Skin of body (tissue), 2 donors: Measurements from ENCODE around the gene LRP8. TPM values are rescaled to one million over a fixed set of nuclear protein-coding genes. Genes with fewer than 3 reads are reported as not detected.

Experiments used
- DNase-seq: peaks from one replicate; lab custom pipeline; 2025; lab: John Stamatoyannopoulos, UW
- total RNA-seq: library from RNA; depleted of rRNA; stranded (reverse); fragments of >200 nt; gene quantifications from one replicate; pipeline ENCODE4 v1.2.3, GENCODE V29; 2014

LRP8 gene
- total RNA-seq, 1 donor from 2014 or later, result 5.1 TPM

DNA sequence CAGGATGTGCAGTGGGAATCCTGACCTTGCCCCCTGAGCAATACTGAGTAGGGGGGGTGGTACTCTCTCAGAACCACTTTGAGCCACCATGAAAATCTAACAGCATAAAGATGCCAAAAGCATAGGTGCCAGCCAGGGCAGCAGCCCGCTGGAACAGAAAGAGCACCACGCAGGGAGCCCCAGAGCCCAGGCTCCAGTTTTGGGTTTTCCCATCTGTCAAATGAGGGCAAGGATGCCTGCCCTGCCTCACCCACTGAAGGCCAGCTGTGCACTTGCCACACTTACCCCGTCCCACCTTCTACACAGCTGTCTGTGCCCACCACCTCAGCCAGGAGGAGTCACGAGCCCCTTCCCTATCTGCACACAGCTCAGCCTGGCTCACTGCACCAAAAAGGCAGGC is 20.8 kb downstream of the LRP8 start:
- no peak for DNase-seq

DNA sequence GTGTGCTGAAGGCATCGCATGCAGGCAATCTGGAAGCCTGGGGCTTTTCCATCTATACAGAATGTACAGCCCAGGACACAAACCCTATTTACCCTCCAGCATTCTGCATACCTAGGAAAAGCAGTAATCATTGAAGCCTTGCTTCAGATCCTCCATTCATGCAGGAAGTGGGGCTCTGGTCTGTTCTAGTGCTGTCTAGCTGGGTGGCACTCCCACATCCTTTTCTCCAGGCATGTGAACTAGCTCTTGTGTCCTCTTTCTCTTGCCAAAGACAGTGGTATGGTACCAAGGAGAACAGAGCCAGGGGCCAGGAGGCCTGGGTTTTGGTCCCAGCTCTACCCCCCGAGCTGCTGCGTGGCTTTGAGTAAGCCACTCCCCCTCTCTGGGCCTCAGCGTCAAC is 21.7 kb downstream of the LRP8 start:
- DNase-seq, result no peak

DNA sequence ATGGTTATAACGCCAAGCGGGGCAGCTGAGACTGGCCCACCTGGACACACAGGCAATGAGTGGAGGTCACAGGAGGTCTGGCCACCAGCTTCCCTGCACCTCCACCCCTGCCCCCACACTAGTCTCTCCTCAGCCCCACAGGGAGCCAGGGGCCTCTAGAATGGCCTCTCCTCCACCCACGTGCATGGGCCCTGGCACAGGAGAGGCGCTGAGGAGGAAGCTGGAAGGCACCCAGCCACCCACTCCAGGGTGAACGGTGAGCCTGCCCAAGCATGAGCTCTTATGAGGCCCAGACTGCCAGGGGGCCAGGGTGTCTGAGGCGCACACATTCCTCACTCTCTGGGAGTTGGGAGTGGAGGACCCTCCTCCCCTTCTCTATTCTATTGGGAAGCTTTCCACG is 22.2 kb downstream of the LRP8 start:
- no peak for DNase-seq

DNA sequence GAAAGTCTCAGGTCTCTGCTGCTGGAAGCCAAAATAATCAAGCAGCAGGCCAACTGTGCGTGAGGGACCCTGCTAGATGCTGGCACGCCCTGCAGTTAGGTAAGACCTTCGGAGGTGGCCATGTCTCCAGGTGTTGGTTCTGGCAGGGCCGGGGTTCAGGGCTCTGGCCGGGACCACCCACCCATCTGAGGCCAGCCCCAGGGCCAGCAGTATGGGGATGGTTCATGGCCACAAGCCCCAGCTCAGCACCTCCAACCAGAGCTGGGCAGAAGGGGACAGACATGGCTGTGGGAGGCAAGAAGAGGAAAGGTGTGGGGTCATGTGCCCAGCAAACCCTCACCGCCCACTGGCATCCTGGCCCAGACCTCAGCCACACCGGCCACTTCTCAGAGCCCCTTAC is 23.3 kb downstream of the LRP8 start:
- no peak for DNase-seq

DNA sequence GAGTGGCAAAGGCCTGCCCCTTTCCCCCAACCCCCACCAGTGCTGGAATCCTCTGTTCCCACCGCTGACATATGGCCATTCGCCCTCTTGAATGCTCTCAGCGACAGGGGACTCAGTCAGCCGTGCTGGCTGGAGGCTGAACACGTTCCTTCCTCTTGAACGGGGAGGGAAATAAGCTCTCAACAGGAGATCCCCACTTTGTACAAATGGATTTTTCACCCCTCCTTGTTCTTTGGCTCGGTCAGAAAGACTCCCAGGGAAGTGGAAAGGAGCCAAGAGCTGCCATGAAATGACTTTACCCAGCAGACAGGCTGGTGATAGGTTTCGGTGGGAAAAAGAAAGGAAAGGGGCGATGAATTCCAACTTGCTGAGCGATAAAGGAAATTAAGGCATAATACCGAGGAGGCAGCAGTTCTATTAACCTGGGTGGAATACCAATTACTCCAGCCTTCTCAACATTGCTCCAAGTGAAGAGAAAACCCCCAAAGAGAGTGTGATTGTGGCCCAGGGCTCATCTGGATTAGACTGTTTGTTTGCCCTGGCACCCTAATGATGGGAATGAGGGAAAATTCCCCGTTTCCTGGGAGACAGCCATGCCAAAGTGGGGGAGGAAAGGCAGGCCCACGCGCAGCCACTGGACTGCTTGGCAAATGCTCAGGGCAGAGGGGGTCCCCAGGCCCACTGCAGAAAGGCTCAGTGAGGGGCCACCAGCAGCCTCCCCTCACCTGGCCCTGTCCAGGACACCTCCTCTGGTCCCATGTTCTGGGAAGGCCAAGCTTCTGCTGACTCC is 23.9 kb downstream of the LRP8 start:
- DNase-seq, result no peak

DNA sequence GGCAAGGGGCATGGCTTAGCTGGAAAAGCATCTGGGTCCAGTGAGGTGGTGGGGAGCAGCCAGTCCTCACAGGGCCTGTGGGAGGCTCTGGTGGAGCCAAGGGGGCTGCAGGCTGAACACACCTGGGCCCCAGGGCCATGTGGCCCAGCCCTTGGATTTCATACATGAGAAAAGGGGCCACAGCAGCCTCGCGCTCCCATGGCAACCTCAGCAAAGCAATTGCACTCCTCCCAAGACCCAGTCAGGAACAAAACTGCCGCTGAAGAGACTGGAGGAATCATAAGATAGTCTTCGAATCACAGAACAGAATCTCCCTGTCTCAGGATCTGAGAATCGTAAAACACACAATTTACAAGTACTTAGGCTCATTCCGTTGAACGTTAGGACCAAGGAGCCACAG is 24.6 kb downstream of the LRP8 start:
- no peak for DNase-seq

DNA sequence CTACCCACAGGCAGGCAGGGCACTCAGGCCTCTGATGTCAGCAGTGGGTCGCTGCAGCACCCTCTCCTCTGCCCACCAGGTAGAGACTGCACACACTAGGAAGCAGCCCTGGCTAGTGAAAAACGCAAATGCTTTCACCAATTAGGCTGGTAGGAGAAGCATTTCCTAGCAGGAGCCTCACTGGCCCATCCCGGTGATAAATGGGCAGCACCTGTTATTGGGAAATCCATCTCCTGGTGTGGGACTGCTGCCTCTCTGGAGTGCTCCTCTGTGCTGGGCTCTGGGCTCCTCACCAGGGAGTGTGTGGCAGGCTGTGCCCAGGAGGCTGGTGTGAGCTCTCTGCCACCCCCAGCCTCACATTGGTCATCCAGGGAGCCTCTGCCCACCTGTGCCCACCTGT is 28.6 kb downstream of the LRP8 start:
- no peak for DNase-seq

DNA sequence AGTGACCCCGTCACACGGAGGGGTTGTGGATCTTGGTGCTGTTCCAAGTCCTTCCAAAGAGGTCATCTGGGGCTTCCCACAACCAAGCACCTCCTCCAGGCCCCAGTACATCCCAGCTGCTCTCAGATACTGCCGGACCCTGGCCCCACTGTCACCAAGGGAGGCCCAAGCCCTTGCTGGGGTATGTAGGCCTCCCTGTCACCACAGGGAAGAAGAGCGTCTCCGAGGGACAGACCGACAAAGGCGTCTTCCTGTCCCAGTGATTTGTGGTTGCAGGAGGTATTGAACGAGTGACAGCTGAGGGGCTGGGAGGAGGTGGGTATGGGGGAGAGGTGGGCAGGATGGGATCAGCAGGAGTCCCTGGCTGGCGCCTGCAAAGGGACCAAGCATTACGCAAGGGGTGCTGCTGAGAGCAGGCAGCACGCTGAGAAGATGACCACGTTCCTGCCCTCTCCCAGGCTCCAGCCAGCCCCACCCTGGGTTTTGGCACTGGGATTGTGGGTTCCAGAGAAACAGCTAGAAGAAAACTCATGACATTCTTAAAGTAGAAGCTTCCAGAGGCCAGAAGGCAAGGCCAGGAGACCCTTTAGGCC is 29.7 kb downstream of the LRP8 start:
- no peak for DNase-seq

DNA sequence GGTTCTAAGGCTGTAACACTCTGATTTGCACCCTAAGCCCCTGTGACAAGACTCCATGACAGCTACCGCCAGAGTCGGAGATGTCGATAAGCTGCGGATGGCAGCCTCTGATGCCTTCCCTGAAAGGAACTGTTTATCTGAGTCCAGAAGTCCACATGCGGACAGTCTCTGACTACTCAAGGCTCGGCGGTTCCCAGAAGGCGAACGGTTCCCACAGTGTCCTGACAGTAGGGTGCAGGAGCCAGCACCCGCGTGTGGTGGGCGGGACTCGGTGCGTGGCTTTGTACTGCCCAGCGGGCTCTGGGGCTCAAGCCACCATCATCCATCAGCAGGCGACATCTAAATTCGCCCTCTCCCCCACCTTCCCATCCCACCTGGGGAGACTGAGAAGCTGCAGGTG is 30.7 kb downstream of the LRP8 start:
- DNase-seq, result no peak

DNA sequence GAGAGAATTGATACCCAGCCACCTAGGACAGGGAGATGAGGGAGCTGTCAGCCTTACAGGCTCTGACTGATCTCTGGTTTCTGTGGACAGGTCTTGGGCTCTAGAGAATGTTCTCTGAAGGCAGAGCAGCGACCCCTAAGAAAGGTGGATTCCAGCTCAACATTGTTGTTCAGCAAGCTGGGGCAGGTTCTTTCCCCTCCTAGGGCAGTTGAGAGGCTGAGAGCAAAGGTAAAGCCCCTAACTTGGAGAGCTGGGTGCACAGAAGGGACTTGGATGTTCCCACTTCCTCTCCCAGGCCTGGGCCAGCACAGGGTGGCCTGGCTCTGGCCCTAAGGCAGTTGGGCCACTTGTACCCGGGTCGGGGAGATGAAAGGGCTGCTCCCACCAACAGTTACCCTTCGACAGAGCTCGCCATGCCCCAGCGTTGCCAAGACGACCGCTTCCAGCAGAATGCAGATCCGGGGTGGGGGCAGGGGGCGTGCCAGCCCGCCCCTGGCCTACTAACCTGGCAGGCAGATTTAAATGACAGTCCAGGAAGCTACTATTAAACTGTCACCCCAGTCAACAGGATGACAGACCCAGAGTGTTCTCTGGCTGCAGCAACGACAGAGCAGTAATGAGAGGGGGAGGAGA is 31.6 kb downstream of the LRP8 start:
- no peak for DNase-seq

DNA sequence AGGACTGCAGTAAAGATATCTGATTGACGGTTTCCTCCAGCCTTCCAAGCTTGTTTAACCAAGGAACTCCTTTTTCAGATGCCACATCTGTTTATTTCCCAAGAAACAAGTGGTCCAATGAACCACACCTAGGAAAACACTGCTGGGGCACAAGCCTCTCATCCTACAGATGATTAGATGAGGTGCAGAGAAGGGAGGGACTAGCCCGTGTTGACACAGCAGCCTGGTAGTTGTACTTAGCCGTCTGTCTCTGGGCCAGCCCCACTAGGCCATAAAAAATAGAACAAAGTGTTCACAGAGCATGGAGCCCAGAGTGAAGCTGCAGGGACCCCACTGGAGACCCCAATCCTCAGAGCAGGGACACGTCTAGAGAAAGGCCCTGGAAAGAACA is 32.1 kb downstream of the LRP8 start:
- DNase-seq, result no peak

DNA sequence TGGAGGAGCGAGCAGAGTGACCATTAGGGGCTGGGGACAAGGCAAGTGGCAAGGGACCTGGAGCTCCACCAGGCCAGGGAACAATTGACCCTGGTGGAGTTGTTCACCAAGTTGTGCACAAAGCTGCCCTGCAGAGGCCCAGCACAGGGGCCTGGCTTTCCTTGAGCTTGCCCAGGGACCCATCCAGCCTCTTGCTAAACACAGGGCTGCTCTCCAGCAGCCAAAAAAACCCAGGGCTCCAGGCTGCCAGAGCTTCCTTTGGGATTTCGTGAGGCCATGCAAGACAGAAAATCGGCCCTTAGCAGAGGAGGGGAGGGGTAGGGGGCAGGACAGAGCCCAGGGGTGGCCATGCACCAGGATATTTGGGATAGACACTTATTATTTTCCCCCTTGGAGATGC is 32.6 kb downstream of the LRP8 start:
- no peak for DNase-seq

DNA sequence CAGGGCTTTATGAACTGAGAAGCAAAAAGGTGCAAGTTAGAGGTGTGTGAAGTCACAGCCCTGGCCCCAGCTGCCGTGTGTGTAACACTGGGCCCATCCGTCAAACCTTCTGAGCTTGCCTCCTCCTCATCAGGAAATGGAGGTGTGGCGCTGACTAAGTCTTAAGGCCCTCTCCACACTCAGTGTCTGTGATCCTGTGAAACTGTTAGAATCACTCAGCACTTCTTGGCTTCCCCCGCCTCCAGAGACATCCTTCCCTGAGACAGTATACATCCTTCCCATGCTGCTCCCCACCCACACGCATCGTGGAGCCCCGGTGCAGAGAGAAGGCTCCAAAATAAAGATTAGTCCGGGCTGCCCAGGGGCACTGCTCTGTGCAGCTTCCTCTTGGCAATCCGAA is 33.3 kb downstream of the LRP8 start:
- no peak for DNase-seq

DNA sequence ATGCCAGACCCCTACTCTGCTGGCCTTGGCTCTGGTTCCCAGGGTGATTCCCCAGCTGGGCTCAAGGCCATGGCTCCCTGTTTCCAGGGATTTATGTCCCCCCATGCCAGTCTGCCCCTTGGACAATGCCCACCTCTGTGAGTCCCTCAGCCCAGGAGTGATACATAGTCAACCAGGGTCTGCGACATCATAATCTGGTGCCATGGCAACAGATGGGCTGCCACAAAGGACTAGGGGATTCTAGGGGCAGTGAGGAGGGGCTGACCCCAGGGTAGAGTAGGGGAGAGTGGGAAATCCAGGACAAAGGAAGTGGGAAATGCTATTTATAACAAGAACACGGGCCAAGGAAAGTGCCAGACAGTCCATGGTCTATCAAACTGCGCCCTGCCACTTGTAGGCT is 33.8 kb downstream of the LRP8 start:
- no peak for DNase-seq

DNA sequence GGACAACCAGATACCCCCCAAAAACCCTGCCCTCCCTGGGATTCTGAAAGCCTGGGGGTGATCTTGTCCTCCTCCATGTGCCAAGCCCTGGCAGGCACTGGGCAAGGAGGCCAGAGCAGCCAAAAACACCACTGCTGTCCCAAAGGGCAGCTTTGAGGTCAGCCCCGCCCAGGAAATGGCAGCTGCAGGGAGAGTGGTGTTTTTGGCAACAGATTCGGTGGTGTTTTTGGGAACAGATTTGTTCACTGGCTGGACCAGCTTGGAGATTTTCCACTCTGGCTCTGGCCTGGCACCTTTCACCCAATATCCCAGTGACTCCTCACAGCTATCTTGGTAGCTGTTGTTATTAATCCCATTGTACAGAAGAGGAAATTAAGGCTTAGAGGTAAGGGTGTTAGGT is 34.7 kb downstream of the LRP8 start:
- DNase-seq, result no peak

DNA sequence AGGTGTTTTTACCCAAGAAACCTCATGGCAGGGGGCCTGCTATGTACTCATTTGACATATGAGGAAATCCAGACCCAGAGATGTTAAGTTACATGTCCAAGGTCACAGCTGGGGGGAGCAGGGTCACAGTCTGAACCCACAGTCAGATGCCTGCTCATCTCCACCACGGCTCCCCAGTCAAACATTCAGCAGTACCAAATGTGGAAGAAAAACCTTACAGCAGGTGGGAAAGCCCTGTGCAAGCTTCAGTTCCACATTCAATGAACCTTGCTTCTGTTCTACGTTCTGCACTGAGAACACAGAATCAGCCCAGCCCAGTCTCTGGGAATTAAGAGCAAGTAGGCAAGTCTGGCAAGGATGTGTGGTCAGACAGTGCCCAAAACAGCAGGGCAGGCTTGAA is 35.2 kb downstream of the LRP8 start:
- DNase-seq, result no peak

DNA sequence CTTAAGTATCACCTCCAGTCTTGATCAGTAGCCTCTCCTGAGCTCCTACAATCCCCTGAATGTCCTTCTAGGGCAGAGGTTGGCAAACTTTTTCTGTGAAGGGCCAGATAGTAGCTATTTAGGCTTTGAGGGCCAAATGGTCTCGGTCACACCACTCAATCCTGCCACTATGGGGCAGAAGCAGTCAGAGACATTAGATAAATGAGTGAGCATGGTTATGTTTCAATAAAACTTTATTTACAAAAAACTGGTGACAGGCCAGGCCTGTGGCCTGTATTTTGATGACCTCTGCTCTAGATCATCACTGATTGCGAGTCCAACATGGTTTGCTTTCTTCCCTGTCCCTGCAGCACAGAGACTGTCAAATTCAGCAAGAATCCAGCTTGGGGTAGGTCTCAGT is 36.3 kb downstream of the LRP8 start:
- DNase-seq, result no peak

DNA sequence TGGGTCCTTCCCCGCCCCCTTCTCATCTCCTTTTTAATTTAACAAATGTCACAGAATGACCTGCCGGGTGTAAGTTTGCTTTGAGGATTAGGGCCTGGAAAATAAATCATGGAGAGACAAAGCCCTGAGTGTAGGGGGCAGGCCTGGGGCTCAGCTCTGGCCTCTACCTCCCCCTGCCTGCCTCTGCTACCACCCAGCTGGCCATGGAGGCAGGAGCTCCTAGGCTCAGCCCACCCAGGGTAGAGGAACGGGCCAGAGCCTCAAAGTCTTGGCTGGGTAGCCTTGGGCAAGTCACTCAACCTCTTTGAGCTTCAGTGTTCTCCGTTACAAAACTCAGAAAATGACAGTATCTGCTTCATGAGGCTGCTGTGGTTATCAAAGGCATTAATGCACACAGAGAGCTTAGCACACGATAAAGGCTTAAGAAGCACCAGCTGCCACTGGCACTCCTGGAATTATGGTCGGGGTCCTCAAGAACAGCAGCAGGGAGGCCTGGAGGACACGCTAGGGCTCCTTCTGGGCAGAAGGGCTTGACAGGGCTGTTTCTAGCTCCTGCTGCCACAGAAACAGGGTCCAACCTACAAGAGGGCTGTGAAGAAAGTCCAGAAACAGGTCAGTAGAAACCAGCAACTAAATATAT is 39.0 kb downstream of the LRP8 start:
- no peak for DNase-seq

DNA sequence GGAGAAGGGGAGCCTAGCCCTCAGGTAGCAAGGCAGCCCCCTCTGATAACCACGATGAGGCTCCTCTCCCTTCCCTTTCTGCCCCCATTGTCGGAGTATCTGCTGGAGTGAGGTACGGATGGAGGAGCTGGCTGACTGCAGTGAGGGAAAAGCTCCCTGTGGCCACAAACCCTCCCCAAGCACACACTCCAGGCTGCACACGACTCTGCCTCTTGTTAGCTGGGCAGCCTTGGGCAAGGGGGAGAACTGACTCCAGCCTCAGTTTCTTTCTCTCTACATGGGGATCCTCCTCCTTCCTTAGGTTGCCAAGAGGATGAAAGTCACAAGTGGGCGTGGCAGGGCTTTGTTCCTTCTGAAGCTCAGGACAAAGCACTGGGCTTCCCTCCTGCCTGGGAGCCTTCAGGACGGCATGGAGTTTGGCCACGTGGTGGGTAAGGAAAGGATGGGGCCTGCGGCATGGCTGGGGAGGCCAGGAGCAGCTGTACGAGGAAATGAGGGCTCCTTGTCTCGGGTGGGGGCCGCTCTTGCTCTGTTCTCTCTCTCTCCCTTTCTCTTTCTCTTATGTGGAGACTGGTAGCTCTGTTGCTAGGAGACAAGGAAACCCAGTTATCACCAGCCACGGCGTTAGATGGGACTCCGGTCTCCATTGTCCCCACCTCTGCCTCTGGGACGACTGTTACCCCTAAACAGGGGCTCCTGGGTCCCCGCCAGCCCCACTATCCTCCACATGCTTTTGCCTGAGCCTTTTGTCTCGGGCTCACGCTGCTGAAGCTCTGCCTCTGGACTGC is 39.7 kb downstream of the LRP8 start:
- DNase-seq, result no peak

DNA sequence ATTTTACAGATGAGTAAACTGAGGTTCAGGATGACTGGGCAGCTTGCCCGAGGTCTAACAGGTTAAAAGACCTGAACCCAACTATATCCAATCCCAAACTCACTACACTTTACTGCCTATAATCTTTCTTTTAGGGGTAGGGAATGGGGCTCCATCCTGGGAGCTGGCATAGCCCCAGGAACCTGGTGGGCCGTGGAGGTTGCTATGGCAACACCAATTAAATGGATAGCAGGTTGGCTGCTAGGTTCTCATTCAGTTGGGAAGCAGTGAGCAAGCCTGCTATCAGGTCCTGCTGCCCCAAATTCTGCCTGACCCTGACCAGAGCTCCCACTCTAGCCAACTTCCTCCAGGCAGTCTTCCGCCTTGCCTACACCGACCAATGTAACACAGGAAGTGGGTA is 40.9 kb downstream of the LRP8 start:
- no peak for DNase-seq

DNA sequence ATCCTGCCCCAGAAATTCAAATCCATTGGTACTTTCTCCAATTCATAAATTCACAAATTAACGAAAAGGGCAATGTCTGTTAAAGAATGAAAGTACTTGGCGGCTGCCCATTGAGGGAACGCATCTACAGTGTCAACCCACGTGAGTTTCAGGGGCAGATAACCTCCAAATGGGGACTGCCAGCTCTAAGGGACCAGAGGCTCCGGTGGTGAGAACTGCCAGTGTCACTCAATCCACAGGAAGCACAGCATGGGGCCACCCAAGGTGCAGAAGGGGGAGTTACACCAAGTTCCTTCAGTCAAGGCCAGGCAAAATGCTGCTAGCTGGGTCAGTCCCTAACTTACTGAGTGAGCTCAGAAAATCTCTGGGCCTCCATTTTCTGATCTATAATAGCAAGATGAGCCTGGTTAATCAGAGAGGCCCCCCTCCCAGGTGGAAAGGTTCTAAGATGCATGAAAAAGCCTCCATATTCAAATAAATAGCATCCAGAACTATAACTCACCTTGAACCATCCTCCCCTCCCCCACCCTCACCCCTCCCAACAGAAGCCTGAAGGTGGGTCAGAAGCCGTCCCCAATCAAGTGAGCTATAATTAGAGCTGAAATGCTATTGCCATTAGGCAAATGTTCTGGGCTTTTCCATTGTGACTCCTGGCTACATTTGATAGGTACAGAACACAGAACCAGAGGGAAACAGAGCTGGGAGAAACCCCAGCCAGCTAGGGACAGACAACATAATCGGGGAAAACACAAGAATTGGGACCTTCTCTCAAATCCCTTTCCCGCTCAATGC is 41.7 kb downstream of the LRP8 start:
- no peak for DNase-seq
